Measurements from ENCODE around the gene TRABD2B. TPM values are rescaled to one million over a fixed set of nuclear protein-coding genes. Genes with fewer than 3 reads are reported as not detected.

Gene TRABD2B
- total RNA-seq, 2 donors from 2014 or later, result 1.1 to 2.1 TPM

DNA sequence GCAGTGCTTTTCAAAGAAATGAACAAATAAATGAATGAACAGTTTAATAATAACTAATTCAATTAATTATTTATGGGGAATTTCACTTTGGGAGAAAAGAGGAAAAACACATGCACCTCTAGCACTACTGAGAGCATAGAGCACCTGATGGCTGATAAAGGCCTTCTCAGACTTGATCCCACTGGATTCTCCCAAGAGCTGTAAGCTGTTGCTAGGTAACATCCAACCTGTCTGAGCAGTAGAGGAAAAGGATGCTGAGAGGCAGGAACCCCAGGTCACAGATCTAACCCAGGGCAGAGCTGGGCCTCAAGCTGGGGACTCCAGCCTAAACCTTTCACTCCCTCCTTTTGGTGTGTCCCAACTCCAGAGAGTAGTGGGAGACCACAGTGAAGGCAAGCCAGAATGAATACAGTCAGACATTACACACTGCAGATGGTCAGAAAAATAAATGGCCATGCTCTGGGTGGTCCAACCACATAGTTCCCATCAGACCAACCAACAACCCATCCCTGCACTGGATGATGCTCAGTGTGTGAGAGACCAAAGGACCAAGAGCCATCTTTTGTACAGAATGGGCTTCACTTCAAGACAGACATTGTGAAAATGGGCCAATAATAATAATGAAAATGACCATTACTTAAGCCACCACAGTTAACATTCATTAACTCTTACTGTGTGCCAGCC is 15.4 kb downstream of the TRABD2B start:
- H3K27ac ChIP-seq, result no peak overlapping the region
- DNase-seq (ENCODE audit: low spot score), result no peak
- H3K27me3 ChIP-seq (replicated peaks; ENCODE audit: insufficient read depth), result no peaks in the 10 kb centered on the region
- H3K4me1 ChIP-seq (replicated peaks), result peaks cover 5% of the 10 kb centered on the region
- no peaks in the 10 kb centered on the region for H3K36me3 ChIP-seq
- H3K4me3 ChIP-seq, result no peak overlapping the region
- H3K9me3 ChIP-seq, result no peaks in the 10 kb centered on the region
- intact Hi-C loops (cut with DNase I), result no loop called here
- no peak for TF ChIP-seq POLR2AphosphoS5 (IDR thresholded peaks at IDR 0.05)
- TF ChIP-seq, protein P1, sequence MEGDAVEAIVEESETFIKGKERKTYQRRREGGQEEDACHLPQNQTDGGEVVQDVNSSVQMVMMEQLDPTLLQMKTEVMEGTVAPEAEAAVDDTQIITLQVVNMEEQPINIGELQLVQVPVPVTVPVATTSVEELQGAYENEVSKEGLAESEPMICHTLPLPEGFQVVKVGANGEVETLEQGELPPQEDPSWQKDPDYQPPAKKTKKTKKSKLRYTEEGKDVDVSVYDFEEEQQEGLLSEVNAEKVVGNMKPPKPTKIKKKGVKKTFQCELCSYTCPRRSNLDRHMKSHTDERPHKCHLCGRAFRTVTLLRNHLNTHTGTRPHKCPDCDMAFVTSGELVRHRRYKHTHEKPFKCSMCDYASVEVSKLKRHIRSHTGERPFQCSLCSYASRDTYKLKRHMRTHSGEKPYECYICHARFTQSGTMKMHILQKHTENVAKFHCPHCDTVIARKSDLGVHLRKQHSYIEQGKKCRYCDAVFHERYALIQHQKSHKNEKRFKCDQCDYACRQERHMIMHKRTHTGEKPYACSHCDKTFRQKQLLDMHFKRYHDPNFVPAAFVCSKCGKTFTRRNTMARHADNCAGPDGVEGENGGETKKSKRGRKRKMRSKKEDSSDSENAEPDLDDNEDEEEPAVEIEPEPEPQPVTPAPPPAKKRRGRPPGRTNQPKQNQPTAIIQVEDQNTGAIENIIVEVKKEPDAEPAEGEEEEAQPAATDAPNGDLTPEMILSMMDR (IDR thresholded peaks at IDR 0.05), result no peak
- no peak for TF ChIP-seq POLR2A (IDR thresholded peaks at IDR 0.05)

DNA sequence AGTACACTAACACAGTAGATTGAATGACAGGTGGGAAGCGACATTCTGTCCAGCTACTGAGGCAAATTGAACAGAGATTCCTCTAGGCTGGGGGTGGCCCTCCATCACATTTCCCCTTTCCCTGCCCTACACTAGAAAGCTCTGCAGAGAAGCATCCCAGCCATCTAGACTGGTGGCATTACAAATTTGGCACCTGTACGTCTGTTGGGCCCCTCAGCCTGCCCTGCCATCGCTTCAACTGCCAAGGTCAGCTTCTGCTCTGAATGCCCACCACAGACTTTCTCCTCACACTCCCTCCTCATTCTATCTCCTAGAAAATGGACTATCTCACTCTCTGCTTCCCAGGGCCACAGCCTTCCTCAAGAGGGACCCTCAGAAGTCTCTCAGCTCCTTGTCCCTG is 16.7 kb downstream of the TRABD2B start:
- Histone ChIP-seq H3K27ac (no peak overlapping the region), H3K36me3 (no peaks in the 10 kb centered on the region), H3K4me1 (replicated peaks) (peaks cover 5% of the 10 kb centered on the region), H3K9me3 (no peaks in the 10 kb centered on the region), H3K27me3 (replicated peaks; ENCODE audit: insufficient read depth) (no peaks in the 10 kb centered on the region), H3K4me3 (no peak overlapping the region)
- TF ChIP-seq POLR2A (IDR thresholded peaks at IDR 0.05) (no peak), POLR2AphosphoS5 (IDR thresholded peaks at IDR 0.05) (no peak)
- TF ChIP-seq, protein P1 (IDR thresholded peaks at IDR 0.05), result no peak
- DNase-seq (ENCODE audit: low spot score), result no peak
- WGBS, result 98% methylated on average over 3 of the region's 3 CpGs
- intact Hi-C loops (cut with DNase I), result no loop called here

DNA sequence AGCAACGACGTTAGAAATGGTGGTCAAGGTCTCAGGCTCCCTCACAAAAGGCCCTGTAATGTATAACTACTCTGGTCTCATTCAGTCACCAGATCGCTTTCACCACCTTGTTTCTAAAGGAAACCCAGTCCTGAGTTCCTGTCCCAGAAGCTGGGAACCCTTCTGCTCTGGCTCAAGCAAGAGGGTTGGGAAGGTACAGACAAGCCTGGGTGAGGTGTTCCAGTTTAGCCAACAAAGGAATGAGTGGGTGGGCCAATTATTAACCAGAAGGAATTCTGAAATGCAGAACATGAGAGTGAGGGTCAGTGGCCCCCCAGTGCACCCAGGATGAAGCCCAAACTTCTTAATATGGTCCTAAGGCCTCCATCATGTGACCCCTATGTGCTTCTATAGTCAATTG is 17.5 kb downstream of the TRABD2B start:
- H3K27me3 ChIP-seq (replicated peaks; ENCODE audit: insufficient read depth), result no peaks in the 10 kb centered on the region
- no peak overlapping the region for H3K27ac ChIP-seq
- WGBS, result 88% methylated on average over 3 of the region's 3 CpGs
- DNase-seq (ENCODE audit: low spot score), result no peak
- intact Hi-C loops (cut with DNase I), result no loop called here
- peaks cover 5% of the 10 kb centered on the region for H3K4me1 ChIP-seq (replicated peaks)
- no peaks in the 10 kb centered on the region for H3K36me3 ChIP-seq
- no peaks in the 10 kb centered on the region for H3K9me3 ChIP-seq
- H3K4me3 ChIP-seq, result no peak overlapping the region
- TF ChIP-seq, protein P1 (IDR thresholded peaks at IDR 0.05), result no peak
- TF ChIP-seq POLR2A (IDR thresholded peaks at IDR 0.05) (no peak), POLR2AphosphoS5 (IDR thresholded peaks at IDR 0.05) (no peak)

DNA sequence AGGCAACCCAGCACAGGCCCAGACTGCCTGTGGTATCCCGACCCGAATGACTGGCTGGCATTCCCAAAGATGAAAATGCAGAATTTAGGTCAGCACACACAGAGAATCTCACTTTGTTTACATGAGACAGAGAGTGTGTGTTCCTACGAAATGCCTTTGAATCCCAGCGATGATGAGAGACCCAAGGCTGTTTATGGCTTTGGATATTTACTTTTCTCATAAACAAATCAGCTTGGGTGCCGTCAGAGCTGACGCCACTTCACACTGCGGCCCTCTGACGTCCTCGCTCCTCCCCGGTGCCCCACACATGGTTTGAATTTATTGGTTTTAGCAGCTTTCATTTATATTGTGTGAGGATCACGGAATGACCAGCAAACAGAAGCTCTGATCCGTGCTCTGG is 18.7 kb downstream of the TRABD2B start:
- Histone ChIP-seq H3K9me3 (no peaks in the 10 kb centered on the region), H3K4me3 (no peak overlapping the region), H3K4me1 (replicated peaks) (peaks cover 5% of the 10 kb centered on the region), H3K27me3 (replicated peaks; ENCODE audit: insufficient read depth) (no peaks in the 10 kb centered on the region), H3K27ac (no peak overlapping the region), H3K36me3 (no peaks in the 10 kb centered on the region)
- TF ChIP-seq POLR2A (IDR thresholded peaks at IDR 0.05) (no peak), POLR2AphosphoS5 (IDR thresholded peaks at IDR 0.05) (no peak)
- TF ChIP-seq, protein P1 (IDR thresholded peaks at IDR 0.05), result no peak
- 50% methylated on average over 12 of the region's 12 CpGs for WGBS
- intact Hi-C loops (cut with DNase I), result no loop called here
- DNase-seq (ENCODE audit: low spot score), result no peak

DNA sequence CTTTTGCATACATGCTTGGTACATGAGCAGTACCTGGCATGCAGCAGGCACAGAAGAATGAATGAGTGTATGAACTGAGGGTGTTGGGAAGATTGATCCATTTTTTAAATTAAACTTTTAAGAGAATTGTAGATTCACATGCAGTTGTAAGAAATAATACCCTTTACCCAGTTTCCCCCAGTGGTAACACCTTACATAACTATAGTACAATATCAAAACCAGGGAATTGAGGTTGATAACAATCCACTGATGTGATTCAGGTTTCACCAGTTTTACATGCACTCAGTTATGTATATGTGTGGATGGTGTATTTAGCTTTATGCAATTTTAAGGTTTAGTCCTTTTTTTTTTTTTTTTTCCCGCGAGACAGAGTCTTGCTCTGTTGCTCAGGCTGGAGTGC is 20.5 kb downstream of the TRABD2B start:
- no peaks in the 10 kb centered on the region for H3K36me3 ChIP-seq
- H3K4me3 ChIP-seq, result no peak overlapping the region
- no peak for DNase-seq (ENCODE audit: low spot score)
- TF ChIP-seq POLR2AphosphoS5 (IDR thresholded peaks at IDR 0.05) (no peak), POLR2A (IDR thresholded peaks at IDR 0.05) (no peak)
- TF ChIP-seq, protein P1 (IDR thresholded peaks at IDR 0.05), result no peak
- peaks cover 5% of the 10 kb centered on the region for H3K4me1 ChIP-seq (replicated peaks)
- H3K27me3 ChIP-seq (replicated peaks; ENCODE audit: insufficient read depth), result no peaks in the 10 kb centered on the region
- H3K27ac ChIP-seq, result no peak overlapping the region
- no peaks in the 10 kb centered on the region for H3K9me3 ChIP-seq
- WGBS, result 85% methylated on average over 2 of the region's 2 CpGs
- intact Hi-C loops (cut with DNase I), result no loop called here

Data from prostate gland (tissue), 2 donors.